GM21360 (cell line): Measurements from ENCODE around the gene THNSL1.
"Not testable (repeated sequence)": the region's sequence is repeated elsewhere in the genome, so short reads cannot be mapped to it uniquely, and the experiment has no call there.

Source experiments
- ATAC-seq: cut with Tn5 transposase; IDR thresholded peaks from one replicate; pipeline ENCODE4 v1.9.1; 2021; ENCODE audit warnings: mild to moderate bottlenecking, moderate library complexity; ENCODE audit not compliant: unreplicated experiment

THNSL1 gene

DNA sequence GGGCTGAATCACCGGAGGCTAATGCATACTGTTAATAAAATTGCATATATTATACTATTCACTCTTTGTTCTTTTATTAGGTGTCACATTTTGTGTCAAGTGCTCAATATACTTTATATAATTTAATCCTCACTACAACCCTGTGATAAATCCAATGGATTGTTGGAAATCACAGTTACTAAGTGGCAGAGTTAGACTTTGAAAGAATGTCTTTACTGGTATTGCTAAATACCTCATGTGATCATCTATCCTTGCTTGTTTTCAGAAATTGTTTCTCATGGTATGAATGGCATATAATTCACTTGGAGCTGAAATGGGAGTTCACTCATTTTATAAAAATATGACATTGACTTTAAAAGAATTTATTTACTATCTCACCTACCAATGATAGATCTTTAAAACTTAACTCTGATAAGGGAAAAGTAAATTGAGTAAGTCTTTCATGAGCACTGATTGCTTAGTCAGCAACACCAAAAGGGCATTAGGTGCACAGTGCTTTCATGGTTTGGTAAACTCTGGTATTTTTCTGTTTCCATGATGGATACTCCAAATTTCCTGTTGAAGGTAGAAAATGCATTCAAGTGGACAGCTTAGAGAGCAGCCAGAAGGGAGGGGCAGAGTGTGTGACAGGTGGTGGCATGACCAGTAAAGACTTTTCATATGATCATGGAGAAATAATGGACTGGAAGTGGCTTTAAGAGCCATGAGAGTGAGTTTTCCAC lies 23.0 kb upstream of the THNSL1 start:
- ATAC-seq: no peak

DNA sequence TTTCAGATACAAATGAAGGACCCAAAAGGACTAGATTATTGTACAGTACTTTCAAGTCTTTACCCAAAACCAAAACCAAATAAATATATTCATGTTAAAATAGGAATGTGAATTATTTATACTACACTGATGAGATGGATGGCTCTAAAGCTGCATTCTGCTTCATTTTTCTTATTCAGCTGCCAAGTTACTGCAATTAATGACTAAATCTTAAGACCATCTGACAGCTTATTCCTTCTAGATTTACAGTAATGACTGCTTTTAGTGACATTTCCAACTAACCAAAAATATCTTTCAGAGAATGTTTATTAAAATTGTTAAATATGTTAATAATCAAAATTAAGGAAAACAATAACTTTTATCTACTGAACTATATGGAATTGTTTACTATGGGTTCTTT lies 21.3 kb upstream of the THNSL1 start:
- ATAC-seq: no peak

DNA sequence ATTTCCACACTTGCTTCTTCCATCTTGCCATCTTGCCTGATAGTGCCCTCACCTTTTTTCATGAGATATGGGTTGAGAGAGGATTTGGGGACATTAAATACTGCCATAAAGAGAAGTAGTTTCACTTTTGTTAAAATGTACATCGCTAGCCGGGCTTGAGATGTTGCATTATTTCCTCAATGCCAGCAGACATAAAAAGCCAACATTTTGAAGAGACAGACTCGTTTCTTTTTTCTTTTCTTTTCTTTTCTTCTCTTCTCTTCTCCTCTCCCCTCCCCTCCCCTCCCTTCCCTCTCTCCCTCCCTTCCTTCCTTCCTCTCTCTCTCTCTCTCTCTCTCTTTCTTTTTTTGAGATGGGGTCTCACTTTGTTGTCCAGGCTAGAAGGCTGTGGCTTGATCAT lies 18.4 kb upstream of the THNSL1 start:
- no peak for ATAC-seq

DNA sequence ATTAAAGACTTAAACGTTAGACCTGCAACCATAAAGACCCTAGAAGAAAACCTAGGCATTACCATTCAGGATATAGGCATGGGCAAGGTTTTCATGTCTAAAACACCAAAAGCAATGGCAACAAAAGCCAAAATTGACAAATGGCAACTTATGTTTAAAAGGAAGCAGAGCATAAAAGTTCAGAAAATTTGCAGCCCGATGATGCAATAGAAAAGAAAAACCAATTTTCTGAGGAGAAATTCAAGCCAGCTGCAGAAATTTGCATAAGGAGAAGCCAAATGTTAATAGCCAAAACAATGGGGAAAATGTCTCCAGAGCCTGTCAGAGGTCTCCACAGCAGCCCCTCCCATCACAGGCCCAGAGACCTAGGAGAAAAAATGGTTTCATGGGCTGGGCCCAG lies 4.8 kb upstream of the THNSL1 start:
- not testable (repeated sequence) for ATAC-seq

DNA sequence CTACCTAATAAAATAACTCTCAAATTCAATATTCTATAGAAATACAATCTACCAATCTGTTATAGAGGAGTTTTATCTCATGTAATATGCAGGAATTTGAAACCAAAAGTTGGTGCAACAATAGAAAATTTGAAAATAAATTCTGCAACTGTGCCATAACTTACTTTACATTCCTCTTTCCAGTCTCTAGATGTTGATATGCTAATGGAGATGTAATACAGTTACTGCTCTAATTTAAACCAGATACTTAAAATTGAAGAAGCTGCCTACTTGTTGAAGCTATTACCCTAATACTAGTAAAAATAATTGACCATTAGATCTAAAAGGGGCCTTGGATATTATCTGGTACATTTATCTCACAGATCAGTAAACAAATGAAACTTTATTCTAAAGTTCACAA lies 1.8 kb upstream of the THNSL1 start:
- ATAC-seq: no peak

DNA sequence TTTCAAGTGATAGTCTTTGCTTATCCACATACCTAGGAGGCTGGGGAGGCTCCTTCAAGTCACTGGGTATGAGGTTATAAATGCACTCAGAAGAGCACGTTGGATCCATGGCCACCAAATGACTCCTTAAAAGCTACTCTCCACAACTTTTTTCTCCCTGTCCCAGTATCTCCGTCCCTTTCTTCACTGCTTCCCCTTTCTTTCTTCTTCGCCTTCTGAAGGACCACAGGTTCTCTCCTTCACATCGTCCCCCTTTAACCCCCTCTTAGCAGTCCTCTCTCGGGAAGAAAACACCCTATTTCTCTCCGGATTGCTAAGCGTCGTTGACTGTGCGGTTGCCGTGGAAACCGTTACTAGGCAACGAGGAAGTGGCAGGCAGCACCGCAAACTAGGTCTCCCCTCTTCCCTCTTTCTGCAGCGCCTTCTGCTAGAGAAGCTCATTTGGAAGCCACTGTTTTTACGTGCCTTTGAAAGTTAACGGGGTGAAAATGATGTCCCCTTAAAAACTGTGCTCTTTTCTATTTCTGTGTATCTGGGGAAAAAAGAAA lies 510 bp upstream of the THNSL1 start, which contains the start of gene ENKUR:
TSS of gene ENKUR (minus strand) at position 331 of the 548 bp plus-strand sequence. CDS start at position 109, 222 bp downstream.
- ATAC-seq: peak; percentile 58

DNA sequence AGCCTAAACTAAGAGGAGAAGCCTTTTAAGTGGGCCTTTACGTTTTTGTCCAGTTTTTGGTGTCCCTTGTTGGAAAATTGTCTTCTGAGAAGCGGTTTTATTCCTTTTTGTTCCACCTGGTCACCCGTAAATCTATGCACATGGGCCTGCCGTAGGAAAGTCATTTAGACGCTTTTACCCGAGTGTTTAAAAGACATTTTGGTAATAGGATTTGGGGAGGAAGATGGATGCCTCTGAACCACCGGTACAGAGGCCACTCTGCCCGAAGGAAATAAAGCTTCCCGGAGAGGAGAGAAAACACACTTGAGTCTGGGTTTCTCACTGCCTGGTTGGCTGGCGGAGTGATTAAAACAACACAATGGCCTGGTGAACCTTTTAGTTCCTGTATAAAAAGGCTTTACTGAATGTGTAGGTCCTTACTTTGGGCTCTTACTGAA lies 760 bp downstream of the THNSL1 start:
- ATAC-seq: peak; percentile 2

DNA sequence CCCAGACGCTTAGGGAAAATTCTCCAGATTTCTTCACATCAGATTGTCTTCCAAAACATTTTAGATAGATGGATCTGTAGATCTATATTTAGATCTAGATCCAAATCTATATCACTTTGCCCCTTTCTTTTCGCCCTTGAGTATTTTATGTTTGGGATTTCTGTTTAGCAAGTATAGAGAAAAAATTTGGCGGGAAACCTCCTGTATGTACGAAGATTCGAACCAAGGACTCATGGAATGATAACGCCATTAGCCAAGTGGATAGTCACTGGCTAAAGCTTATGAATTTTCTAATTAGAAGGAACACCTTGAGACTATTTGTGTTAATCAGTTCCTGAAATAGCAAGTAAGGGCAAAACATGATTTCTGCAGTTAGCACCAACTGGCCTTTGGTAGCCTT lies 1.2 kb downstream of the THNSL1 start:
- no peak for ATAC-seq

DNA sequence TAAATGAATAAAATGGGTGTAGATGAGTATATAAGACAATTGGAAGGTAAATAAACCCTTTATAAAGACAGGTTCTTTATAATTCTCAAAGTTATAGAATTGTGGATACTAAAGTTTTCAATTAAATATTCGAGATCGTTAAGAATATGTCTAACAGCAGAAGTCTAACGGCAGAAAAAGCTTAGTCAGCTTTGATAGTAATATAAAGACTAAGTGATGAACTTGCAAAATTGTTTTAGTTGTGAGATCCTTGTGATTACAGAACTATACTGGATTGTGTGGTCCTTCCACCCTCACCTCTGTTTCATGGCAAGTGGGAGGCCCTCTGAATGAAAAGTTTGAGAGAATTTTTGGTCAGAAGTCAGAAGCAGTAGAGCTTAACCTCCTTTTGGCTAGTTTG lies 2.3 kb downstream of the THNSL1 start:
- ATAC-seq: no peak

DNA sequence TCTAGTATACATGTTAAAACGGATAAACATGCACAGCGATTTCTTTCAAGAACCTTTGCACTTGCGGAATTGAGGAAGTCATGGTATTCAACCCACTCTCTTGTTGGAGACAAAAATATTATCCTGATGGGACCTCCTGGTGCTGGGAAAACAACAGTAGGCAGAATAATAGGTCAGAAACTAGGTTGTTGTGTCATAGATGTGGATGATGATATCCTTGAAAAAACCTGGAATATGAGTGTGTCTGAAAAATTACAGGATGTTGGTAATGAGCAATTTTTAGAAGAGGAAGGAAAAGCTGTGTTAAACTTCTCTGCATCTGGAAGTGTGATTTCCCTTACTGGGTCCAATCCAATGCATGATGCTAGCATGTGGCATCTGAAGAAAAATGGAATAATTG lies 6.9 kb downstream of the THNSL1 start:
- no peak for ATAC-seq

DNA sequence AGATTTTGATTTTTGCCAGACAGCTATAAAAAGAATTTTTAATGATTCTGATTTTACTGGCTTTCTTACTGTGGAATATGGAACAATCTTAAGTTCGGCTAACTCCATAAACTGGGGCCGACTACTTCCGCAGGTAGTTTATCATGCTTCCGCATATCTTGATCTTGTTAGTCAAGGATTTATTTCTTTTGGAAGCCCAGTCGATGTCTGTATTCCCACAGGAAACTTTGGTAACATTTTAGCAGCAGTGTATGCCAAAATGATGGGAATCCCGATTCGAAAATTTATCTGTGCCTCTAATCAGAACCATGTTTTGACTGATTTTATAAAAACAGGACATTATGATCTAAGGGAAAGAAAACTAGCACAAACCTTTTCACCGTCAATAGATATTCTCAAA lies 8.1 kb downstream of the THNSL1 start:
- ATAC-seq: no peak

DNA sequence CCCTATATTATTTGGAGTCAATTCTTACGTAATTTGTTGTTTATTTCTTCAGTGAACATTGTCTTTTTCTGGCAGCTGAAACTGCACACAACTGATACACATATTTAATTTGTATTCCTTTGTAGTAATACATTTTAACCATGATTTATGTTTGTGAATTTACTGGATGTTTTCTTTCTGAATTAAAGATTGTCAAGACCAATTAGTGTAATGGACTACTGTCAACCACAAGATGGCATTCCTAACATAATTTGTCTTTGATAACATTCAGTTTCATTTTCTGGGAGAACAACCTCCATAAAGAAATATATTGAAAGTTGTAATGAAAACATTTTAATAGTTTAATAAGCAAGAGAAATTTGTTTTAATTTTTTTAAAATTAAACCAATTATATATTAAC lies 10.1 kb downstream of the THNSL1 start:
- ATAC-seq: no peak

DNA sequence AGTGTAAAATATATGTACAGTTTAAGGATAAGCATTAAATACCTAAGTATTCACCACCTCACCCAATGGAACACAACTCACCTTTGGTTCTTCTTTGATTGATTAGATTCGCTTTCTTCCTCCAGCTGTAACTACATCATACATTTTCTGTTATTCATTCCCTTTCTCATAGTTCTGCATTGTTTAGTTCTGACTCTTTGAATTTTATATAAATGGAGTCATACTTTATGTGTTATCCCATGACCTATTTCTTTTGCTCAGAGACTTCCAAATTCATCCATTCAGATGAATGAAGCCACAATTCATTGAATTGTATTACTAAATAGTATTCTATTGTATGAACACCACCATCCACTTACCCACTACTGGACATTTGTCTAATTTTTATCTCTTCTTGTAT lies 12.3 kb downstream of the THNSL1 start:
- ATAC-seq: no peak

DNA sequence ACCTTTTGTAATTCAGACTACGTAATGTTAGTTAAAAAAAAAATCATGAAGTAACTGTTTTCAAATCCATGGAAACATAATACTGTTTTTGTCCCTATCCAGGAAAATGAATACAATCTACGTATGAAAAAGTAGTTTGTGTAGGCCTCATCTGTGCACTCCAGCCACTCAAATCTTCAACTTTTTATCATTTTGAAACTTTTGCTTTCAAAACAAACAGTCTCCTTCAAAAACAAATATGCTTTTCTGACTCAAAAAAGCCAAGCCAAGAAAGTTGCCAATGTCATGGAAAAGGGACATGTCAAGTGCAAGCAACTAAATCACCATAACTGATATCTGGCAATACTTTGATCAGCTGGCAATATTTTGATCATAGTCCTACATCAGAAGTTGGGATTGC lies 13.1 kb downstream of the THNSL1 start:
- no peak for ATAC-seq

DNA sequence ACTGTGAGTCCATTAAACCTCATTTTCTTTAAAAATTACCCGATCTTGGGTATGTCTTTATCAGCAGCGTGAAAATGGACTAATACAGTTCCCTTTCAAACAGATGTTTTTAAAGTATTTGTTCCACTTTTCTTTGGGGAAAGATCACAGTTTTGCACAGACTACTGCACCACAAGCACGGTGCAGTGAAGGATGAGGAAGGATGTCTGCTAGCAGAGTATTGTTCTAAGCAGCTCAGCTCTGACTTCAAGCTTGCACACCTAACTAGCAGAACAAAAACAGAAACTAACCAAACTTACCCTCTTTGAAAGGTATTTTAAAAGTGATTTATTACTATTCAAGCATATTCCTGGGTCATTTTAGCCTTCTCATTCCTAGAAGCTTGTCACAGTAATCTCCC lies 20.0 kb downstream of the THNSL1 start:
- ATAC-seq: no peak

DNA sequence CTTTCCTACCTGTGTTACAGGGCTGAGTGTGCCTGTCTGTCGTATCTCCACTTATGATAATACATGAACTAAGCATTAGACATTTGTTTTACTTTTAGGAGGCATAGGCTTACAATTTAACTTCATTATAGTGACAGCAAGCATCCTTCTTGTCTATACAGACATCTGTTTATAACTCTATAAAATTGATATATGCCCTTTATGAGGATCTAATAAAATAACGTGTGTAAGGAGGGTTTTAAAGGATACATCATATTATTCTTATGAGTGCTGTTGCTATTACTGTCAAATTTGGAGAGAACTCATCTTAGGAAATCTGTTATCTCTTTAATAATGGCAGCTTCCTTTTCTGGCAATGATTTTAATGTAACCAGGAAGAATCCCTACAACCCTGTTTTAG lies 21.9 kb downstream of the THNSL1 start:
- ATAC-seq: no peak

DNA sequence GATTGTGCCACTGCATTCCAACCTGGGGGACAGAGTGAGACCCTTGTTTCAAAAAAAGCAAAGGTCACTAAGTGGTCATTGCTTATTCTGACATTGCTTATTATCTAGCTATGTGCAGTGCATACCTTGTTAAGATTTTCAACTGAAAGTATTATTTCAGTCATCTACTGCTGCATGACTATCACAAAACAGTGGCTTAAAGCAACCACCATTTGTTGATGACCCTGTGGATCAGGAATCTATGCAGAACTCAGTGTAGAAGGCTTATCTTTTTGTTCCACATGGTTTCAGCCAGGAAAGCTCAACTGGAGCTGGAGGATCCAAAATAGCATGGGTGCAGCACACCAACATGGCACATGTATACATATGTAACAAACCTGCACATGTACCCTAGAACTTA lies 23.1 kb downstream of the THNSL1 start:
- ATAC-seq: no peak

DNA sequence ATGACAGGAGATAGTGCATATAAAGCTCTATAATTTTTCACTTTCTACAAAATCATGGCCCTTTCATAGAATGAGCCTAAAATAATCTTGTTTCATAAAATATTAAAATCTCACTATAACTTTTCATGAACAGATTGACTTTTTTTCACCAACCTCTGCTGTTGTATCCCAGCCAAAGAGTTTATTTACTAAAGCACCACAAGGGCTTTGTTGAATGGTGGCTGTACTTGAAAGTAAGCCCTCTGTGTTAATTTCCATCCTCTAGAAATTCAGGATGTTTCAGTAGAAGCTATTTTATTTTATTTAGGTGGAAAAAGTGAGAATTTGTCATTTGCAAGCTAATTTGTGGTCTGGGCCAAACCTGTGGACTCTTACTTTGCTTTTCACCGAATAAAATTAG lies 30.2 kb downstream of the THNSL1 start:
- no peak for ATAC-seq

DNA sequence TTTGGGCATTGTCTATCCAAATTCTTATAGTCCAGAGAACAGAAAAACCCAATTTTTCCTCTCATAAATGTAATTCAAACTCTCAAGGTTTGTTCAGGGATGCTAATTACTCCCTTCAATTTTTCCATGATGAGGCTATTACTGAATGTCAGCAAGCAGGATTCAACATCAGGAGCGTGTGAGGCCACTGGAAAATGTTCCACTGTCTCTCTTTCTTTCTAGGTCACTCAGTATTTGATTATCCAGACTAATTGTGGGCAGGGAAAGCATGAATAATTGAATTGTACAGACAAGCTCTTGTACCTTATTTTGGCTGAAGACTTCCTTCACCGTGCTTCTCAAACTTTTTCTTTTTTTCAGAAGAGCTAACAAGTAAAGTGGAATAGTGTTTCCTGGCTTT lies 30.7 kb downstream of the THNSL1 start:
- no peak for ATAC-seq

DNA sequence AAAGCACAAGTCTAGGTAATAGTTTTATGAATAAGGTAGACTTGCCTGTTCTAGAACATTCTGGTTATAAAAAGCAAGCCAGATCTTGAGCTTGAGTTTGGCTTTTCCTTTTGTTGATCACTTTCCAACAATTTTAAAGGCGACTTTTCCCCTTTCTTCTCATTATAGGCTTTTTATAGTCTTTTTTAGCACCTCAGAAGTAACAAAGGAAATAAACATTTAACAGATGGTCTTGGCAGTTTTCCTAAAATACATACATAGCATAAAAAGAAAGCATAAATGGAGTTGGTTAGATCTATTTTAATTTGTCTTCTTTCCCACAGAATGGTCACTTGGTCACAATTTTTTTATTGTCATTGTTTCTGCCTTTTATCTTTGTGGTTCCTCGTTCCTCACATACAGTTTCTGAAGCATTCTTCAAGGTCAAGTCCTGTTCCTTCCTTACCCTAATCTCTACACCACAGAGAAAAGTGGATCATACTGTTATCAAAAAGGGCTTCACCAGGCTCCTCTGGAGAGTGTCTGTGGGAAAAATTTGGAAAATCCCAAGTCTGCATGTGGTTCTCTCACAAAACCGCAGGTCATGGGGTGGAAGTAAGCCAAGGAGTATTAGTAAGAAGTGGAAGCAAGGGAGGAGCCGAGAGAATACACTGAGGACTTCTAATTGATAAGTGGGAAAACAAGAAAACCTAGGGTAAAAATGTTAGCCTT lies 31.3 kb downstream of the THNSL1 start:
- no peak for ATAC-seq

DNA sequence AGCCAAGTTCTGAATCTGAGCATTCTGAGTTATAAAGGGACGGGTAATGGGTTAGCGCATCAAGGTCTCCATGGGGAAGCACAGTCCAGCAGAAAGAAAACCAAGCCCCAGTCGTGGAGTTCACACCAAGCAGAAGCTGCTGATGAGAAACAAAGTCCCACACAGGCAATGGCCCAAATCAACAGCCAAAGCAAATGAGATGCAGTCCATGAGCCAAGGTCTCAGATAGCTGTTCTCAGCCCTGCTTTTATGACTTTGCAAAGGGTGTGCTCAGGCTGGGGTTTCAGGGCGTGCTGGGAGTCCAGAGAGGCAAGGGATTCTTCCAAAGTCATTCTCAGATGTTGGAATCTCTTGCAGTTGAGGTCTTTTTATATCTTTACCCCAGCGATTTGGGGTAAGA lies 32.0 kb downstream of the THNSL1 start:
- no peak for ATAC-seq

DNA sequence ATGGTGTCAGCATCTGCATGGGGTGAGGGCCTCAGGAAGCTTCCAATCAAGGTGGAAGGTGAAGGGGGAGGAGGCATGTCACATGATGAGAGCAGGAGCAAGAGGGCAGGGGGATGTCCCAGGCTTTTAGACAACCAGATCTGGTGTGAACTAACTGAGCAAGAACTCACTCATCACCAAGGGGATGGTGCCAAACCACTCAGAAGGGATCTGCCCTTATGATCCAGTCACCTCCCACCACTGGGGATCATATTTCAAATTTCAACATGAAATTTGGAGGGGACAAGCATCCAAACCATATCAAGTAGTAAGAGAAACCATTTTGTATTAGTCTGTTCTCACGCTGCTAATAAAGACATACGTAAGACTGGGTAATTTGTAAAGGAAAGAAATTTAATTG lies 33.6 kb downstream of the THNSL1 start:
- ATAC-seq: no peak
